HG03354 (cell line): Measurements from ENCODE around the gene RAD54L.
"Not testable (repeated sequence)": the region's sequence is repeated elsewhere in the genome, so short reads cannot be mapped to it uniquely, and the experiment has no call there.

ENCODE experiments used
- ATAC-seq: cut with Tn5 transposase; IDR thresholded peaks from one replicate; pipeline ENCODE4 v1.9.1; 2021; ENCODE audit warnings: mild to moderate bottlenecking; ENCODE audit not compliant: unreplicated experiment, poor library complexity, severe bottlenecking

Gene RAD54L

DNA sequence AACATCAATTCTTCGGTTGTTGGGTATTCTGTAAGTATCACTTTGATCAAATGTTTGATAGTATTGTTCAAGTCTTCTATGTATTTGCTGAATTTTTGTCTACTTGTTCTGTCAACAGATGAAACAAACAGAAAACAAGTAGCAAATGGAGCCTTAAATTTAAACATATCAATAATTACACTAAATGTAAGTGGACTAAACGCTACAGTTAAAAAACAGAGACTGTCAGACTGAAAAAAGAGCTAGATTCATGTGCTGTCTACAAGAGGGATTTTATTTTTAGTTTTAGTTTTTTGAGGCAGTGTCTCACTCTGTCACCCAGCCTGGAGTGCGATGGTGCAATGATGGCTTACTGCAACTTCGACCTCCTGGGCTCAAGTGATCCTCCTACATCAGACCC is 10.7 kb upstream of the RAD54L start:
- no peak for ATAC-seq

DNA sequence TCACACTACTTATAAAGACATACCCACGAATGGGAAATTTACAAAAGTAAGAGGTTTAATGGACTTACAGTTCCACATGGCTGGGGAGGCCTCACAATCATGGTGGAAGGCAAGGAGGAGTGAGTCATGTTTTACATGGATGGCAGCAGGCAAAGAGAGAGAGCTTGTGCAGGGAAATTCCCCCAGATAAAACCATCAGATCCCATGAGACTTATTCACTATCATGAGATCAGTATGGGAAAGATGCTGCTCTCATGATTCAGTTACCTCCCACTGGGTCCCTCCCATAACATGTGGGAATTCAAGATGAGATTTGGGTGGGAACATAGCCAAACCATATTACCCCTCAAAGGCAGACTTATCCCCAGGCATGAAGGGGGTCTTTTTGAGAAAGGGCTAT is 8.7 kb upstream of the RAD54L start:
- ATAC-seq = not testable (repeated sequence)

DNA sequence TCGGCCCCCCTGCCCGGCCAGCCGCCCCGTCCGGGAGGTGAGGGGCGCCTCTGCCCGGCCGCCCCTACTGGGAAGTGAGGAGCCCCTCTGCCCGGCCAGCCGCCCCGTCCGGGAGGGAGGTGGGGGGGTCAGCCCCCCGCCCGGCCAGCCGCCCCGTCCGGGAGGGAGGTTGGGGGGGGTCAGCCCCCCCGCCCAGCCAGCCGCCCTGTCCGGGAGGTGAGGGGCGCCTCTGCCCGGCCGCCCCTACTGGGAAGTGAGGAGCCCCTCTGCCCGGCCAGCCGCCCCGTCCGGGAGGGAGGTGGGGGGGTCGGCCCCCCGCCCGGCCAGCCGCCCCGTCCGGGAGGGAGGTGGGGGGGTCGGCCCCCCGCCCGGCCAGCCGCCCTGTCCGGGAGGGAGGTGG is 5.8 kb upstream of the RAD54L start:
- not testable (repeated sequence) for ATAC-seq

DNA sequence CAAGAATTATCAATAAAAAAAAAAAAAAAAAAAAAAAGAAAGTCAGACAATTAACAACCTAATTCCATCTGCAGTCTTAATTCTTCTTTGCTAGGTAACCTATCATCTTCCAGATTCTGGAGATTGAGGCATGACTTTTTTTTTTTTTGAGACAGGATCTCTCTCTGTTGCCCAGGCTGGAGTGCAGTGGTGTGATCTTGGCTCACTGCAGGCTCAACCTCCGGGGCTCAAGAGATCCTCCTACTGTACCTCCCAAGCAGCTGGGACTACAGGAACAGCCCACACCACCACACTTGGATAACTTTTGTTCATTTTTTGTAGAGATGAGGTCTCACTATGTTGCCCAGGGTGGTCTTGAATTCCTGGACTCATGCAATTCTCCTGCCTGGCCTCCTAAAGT is 4.6 kb upstream of the RAD54L start:
- ATAC-seq = no peak

DNA sequence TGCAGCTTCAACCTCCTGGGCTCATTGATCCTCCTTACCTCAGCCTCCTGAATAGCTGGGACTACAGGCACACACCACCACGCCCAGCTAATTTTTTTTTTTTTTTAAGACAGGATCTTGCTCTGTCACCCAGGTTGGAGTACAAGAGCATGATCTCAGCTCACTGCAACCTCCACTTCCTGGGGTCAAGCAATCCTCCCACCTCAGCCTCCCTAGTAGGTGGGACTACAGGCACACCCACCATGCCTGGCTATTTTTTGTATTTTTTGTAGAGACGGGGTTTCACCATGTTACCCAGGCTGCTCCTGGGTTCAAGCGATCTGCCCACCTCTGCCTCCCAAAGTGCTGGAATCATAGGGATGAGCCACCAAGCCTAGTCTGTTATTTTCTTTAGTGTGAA is 3.7 kb upstream of the RAD54L start:
- ATAC-seq = not testable (repeated sequence)

DNA sequence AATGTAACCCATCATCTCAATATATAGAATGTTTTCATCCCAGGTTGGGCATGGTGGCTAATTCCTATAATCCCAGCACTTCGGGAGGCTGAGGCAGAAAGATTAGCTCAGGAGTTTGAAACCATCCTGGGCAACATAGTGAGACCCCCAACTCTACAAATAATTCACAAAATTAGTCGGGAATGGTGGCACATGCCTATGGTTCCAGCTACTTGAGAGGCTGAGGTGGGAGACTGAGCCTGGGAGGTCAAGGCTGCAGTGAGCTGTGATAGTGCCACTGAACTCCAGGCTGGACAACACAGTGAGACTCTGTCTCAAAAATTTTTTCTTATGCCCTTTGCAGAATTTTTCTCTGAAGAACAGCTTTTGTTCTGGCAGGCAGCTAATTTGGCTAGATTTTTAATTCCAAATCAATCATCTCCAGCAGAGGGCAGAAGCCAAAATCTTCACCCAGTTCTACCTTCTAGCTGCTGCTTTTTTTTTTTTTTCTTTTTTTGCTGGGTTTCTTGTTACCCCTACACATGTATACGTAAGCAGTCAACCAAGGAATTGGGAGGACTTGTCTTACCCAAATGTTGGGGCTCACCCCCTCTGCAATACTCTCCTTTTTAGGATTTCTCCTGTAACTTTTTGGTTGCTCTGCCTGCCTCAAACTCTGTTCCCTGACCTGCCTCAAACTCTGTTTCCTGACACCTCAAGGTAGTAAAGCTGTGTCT is 2.7 kb upstream of the RAD54L start:
- no peak for ATAC-seq

DNA sequence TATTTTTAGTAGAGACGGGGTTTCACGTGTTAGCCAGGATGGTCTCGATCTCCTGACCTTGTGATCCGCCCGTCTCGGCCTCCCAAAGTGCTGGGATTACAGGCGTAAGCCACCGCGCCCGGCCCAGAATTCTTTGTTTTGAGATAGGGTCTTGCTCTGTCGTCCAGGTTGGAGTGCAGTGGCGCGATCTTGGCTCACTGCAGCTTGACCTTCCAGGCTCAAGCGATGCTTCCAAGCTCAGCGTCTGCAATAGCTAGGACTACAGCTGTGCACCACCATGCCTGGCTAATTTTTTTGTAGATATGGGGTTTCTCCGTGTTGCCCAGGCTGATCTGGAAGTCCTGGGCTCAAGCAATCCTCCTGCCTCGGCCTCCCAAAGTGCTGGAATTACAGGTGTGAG is 1.4 kb upstream of the RAD54L start:
- ATAC-seq = not testable (repeated sequence)

DNA sequence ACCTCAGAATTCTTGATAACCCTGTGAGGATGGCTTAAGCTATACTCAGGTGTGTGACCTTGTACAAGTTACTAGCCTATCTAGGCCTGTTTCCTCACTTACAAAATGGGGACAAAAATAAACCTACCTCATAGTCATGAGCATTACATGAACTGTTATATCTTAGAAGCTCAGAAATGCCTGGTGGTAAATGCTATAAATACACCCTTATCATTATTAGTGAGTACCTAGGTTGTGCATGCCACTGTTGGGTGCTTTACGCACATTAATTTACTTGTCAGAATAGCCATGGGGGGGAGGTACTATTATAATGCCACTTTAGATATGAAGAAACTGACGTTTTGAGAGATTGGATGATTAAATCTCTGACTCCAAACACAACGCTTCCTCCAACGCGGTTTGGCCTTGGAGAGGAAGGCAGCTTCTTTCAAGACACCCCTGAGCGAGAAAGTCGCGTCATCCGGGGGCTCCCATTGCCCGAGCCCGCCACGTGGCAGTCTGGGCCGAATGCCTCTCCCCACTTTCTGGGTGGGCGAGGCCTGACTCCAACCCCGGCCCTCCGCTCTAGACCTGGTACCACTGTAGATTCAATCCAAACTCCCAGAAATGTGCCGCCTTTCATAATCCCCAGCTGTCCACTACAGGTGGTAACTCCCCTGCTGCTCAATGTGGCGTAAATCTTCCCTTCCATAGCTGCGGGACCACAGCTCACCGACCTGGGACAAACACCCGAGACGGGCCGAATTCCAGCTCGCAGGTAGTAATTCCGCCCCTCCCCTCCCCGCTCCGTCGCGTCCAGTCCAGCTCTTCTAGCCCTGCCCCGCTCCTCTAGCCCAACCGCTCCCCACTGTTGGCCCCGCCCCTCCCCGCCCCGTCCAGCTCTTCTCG is 771 bp upstream of the RAD54L start:
- ATAC-seq = peak; percentile 56

DNA sequence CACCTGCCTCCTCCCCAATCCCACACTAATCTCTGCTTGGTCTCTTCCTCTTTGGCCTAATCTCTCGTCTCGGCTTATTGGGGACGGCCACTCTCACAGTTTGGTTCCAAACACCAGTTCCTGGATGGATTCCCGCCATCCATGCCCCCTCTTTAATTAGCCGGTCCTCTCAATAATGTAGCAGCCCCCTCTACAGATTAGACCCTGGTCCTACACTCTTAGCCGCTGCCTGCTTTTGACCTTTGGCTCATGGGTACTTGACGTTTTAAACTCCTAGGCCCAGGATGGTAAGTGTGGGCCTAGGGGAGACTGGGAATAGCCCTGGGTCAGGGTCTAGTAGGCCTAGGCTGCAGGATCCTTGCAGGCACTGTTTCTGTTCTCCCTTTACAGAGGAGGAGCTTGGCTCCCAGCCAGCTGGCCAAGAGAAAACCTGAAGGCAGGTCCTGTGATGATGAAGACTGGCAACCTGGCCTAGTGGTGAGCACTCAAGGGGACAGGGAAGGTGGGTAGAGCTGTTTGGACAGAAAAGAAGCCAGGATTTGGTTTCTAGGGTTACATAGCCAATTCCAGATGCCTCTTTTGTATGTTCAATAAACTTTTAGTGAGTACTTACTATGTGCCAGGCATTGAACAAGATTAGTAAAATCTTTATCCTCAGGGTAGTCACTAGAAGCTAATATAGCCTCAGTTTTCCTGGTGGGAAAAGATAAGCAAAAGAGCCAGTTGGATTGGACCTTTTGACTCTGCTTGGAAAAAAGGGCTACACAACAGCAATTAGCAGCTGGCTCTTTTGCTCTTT is 758 bp downstream of the RAD54L start:
- peak; percentile 19 for ATAC-seq

DNA sequence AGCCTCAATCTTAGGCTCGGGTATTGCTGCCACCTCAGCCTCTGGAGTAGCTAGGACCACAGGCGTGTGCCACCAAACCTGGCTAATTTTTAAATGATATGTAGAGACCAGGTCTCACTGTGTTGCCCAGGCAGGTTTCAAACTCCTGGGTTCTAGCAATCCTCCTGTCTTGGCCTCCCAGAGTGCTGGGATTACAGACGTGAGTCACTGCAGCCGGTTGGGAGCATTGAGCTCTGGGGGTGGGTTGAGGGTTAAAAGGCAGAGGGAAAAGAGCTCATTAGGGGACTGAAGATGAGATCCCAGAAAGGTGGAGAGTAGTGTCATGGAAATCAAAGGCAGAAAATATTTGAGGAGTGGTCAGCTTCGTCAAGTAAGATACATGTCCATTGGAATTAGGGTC is 7.1 kb downstream of the RAD54L start:
- ATAC-seq = no peak

DNA sequence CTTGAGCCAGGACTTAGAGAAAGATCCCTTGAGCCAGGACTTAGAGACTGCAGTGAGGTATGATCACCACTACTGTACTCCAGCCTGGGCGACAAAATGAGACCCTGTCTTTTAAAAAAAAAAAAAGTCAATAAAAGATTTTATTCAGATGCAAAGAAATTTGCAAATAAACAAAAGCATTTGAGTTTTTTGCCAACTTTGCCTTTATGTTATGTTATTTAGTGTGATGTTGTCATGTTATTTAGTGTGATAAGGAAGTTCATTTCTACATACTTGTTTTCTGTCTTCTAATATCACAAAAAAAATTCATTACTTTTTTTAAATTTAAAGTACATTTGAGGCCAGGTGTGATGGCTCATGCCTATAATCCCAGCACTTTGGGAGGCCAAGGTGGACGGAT is 9.0 kb downstream of the RAD54L start:
- no peak for ATAC-seq

DNA sequence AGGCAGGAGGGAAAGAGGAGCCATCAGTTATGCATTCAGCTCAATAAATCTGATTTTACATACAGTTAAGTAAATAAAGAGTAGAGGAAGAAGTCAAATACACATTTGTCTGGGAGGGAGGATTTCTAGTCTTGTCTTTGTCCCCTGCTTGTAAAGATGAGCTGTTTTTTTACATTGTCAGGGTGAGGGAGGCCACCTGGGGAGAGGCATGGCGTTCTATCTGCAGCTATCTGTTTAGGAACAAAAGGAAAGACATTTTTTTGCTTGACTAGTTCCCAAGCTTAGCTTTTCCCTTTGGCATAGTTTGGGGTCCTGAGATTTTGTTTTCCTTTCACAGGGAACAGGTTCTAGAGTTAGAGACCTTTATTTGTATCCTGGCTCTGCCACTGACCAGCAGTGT is 14.9 kb downstream of the RAD54L start:
- no peak for ATAC-seq

DNA sequence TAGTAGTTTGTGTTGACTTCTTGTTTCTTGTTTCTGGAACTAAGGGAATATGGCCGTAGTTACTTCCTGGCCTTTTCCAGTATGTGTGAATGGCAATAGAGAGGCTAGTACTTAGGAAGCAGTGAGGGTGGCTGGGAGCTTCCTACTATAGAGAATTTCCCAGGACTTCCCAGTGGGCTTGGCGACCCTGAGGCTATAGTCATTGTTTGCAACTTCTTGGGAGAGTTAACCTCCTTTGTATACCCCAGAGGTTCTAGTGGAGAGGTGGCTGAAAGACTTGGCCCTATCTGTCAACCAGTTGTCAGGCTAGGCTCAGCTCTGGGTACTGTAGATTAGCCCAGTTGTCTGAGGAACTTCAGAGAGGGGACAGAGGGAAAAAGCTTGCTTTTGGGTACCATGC is 15.6 kb downstream of the RAD54L start:
- no peak for ATAC-seq

DNA sequence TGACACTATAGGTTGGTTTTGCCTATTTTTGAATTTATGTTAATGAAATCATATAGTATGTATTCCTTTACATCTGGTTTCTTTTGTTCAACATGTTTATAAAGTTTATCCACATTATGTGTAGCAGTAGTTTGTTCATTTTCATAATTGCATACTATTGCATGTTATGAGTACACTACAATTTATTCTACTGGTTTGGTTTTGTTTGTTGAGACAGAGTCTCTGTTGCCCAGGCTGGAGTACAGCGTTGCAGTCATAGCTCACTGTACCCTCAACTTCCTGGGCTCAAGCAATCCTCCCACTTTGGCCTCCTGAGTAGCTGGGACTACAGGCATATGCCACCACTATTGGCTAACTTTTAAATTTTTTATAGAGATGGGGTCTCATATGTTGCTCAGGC is 21.0 kb downstream of the RAD54L start:
- ATAC-seq = no peak

DNA sequence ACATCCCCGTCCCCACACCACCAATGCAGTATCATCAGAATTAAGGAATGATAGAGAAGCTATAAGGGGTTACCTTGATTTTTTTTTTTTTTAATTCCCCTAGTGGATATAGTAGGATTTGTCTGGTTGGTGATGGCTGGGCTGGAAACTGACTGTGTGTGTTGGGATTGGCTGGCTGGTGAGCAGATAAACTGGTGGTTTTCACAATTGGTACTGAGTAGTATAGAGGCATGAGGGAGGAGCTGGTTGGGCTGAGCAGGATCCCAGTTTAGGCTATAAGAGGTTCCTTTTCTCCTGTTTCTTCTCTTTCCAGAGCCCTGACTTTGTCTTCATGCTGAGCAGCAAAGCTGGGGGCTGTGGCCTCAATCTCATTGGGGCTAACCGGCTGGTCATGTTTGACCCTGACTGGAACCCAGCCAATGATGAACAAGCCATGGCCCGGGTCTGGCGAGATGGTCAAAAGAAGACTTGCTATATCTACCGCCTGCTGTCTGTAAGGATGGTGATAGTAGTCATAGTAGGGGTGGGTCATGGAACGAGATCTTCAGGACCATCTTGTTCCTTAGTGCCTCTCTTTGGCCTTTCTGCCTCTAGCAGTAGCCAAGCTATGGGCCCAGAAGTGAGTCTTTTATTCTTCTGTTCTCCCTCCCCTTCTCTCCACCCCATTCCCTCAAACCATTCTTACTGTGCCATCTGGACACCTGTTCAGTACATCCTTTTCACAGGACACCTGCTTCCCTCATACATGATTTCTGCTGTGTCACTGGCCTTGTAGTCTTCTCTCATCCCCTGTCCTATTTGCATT is 26.9 kb downstream of the RAD54L start:
- ATAC-seq = no peak

DNA sequence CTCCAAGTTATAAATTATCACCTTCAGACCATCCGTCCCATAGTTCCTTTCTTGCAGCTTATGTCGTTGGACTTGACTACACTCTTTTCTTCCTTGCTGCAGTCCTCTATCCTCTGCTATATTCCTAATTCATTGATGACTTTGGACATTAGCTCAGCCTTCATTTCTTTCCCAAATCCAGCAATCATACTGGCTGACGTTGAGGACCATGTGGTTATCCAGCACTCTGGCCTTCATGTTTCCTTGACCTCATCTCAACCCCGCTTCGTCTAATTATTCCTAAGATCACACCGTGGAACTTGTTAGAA is 27.4 kb downstream of the RAD54L start:
- no peak for ATAC-seq

DNA sequence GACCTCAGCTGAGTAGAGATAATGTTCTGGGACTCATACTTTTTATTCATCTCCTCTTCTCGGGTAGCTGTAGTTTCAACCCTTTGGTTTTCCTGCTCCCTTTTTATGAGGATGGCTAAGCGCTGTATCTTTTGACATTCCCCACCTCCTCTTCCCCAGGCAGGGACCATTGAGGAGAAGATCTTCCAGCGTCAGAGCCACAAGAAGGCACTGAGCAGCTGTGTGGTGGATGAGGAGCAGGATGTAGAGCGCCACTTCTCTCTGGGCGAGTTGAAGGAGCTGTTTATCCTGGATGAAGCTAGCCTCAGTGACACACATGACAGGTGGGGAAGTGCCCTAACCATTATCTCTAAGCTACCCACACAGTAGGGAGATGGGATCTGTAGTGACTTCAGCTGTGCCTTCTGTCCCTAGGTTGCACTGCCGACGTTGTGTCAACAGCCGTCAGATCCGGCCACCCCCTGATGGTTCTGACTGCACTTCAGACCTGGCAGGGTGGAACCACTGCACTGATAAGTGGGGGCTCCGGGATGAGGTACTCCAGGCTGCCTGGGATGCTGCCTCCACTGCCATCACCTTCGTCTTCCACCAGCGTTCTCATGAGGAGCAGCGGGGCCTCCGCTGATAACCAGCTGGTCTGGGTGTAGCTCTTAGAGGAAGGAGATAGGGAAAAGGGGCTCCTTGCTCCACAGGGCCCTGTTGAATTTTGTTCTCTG is 30.3 kb downstream of the RAD54L start:
- no peak for ATAC-seq

DNA sequence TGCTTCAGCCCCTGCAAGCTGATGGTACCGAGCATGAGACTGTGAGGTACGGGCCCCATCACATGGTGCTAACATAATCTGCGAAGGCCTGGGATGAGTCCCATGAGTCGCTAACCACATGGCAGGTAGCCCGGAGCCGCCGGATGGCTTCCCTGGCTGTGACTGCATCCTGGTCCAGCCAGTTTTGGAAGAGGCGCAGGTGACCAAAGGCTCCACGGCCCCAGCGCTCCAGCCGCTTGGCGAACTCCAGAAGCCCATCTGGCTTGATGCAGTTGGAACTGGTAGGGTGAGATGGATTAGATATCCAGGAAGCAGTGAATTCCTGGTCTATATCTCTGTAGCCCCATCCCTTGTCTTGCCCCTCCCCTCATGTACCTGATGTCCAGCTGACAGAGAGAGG is 31.2 kb downstream of the RAD54L start:
- ATAC-seq = no peak

DNA sequence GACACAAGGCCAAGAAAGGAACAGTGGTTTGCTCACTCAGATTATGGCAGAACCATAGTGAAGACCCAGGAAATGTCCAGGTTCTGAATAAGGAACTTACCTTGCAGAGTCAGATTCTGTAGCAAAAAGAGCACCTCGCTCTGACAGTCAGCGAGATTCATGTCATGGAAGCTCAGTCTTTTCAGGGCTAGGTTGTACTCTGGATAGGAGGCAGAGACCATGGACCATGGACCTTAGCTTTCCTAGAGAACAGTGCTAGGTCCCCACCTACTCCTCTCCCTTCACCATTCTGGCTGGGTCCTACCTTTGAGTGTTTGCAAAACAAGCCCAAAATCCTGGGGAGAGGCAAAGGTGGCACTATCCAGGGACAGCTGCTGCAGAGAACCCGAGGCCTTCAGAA is 32.5 kb downstream of the RAD54L start:
- no peak for ATAC-seq
